HEK293 (cell line): ENCODE measurements around the gene NCF2.

Experiments
- CTCF ChIA-PET: fragments of 350-600 bp; formaldehyde crosslinking; extraction: SDS; loops from one replicate; lab custom pipeline; 2021; ENCODE audit warnings: antibody characterized with exemption; lab: Yijun Ruan, JAX
- POLR2A ChIA-PET: fragments of 300-600 bp; formaldehyde crosslinking; extraction: SDS; loops from one replicate; lab custom pipeline; 2020; ENCODE audit warnings: antibody characterized with exemption, inconsistent platforms; lab: Yijun Ruan, JAX
- H3K27ac ChIP-seq: fragments of 200-500 bp; sonication (Bioruptor generic); 2 replicates; pipeline ENCODE4 v1.5.1; 2014; ENCODE audit warnings: low read depth, low read length, control low read depth, inconsistent platforms; ENCODE audit errors: extremely low read depth
- H3K36me3 ChIP-seq, 2 experiments: fragments of 200-500 bp in 1 of 2; sonication (Bioruptor generic) in 1 of 2; 1 replicate in 1 of 2; 2 replicates in 1 of 2; pipeline ENCODE4 v1.5.1; 2014 to 2017; ENCODE audit warnings: inconsistent platforms in 2 of 2, low read length in 2 of 2; ENCODE audit not compliant: control insufficient read depth in 2 of 2, insufficient read depth in 1 of 2
- H3K4me1 ChIP-seq: fragments of 200-500 bp; sonication (Bioruptor generic); 2 replicates; pipeline ENCODE4 v1.5.1; 2014; ENCODE audit warnings: mild to moderate bottlenecking, low read length, inconsistent platforms; ENCODE audit not compliant: control insufficient read depth, insufficient read depth
- H3K4me3 ChIP-seq: 2 replicates; pipeline ENCODE4 v1.5.1; 2011; ENCODE audit warnings: low read depth, mild to moderate bottlenecking, control low read depth, low read length, moderate library complexity
- H3K9me3 ChIP-seq: fragments of 200-500 bp; sonication (Bioruptor generic); 2 replicates; pipeline ENCODE4 v1.5.1; 2014; ENCODE audit warnings: low read depth, low read length, inconsistent platforms; ENCODE audit not compliant: control insufficient read depth, insufficient read depth
- GFI1B ChIP-seq: fragments of 450-650 bp; formaldehyde crosslinking; IDR thresholded peaks from 2 replicates; pipeline ENCODE4 v1.5.1; 2016; ENCODE audit warnings: missing biosample characterization, missing genetic modification characterization
- HOXD13 ChIP-seq: sonication (generic); formaldehyde crosslinking; IDR thresholded peaks from 2 replicates; pipeline ENCODE4 v1.8.0; 2022; ENCODE audit warnings: missing genetic modification reagents, borderline replicate concordance
- KLF1 ChIP-seq: fragments of 450-650 bp; formaldehyde crosslinking; IDR thresholded peaks from 2 replicates; pipeline ENCODE4 v1.5.1; 2016; ENCODE audit warnings: missing biosample characterization, missing genetic modification characterization
- KLF16 ChIP-seq: fragments of 450-650 bp; formaldehyde crosslinking; IDR thresholded peaks from 2 replicates; pipeline ENCODE4 v1.5.1; 2017; ENCODE audit warnings: missing biosample characterization, missing genetic modification characterization
- SALL2 ChIP-seq: fragments of 450-650 bp; formaldehyde crosslinking; IDR thresholded peaks from 2 replicates; pipeline ENCODE4 v1.5.0; 2017; ENCODE audit warnings: missing biosample characterization, mild to moderate bottlenecking, missing genetic modification characterization, borderline replicate concordance
- SP3 ChIP-seq: fragments of 450-650 bp; formaldehyde crosslinking; IDR thresholded peaks from 2 replicates; pipeline ENCODE4 v1.5.1; 2016; ENCODE audit warnings: missing biosample characterization, missing genetic modification characterization
- SP7 ChIP-seq: fragments of 450-650 bp; formaldehyde crosslinking; IDR thresholded peaks from 2 replicates; pipeline ENCODE4 v1.5.1; 2016; ENCODE audit warnings: missing biosample characterization, missing genetic modification characterization
- YY2 ChIP-seq: fragments of 450-650 bp; formaldehyde crosslinking; IDR thresholded peaks from 2 replicates; pipeline ENCODE4 v1.5.1; 2016; ENCODE audit warnings: missing biosample characterization, missing genetic modification characterization
- ZFP3 ChIP-seq: fragments of 450-650 bp; formaldehyde crosslinking; IDR thresholded peaks from 2 replicates; pipeline ENCODE4 v1.5.1; 2016; ENCODE audit warnings: low read depth, missing biosample characterization, missing genetic modification characterization
- ZFP37 ChIP-seq: fragments of 450-650 bp; formaldehyde crosslinking; IDR thresholded peaks from 2 replicates; pipeline ENCODE4 v1.5.1; 2016; ENCODE audit warnings: missing biosample characterization, missing genetic modification characterization
- ZFP41 ChIP-seq: fragments of 450-650 bp; formaldehyde crosslinking; IDR thresholded peaks from 2 replicates; pipeline ENCODE4 v1.5.1; 2016; ENCODE audit warnings: missing biosample characterization, missing genetic modification characterization, borderline replicate concordance
- ZNF132 ChIP-seq: fragments of 450-650 bp; formaldehyde crosslinking; IDR thresholded peaks from 2 replicates; pipeline ENCODE4 v1.5.1; 2017; ENCODE audit warnings: missing biosample characterization, missing genetic modification characterization, borderline replicate concordance
- ZNF2 ChIP-seq: fragments of 450-650 bp; formaldehyde crosslinking; IDR thresholded peaks from 2 replicates; pipeline ENCODE4 v1.5.1; 2016; ENCODE audit warnings: missing biosample characterization, missing genetic modification characterization
- ZNF202 ChIP-seq: fragments of 450-650 bp; formaldehyde crosslinking; IDR thresholded peaks from 2 replicates; pipeline ENCODE4 v1.5.1; 2016; ENCODE audit warnings: missing biosample characterization, missing genetic modification characterization, borderline replicate concordance
- ZNF221 ChIP-seq: fragments of 450-650 bp; formaldehyde crosslinking; IDR thresholded peaks from 2 replicates; pipeline ENCODE4 v1.5.1; 2017; ENCODE audit warnings: missing biosample characterization, missing genetic modification characterization, borderline replicate concordance
- ZNF302 ChIP-seq: fragments of 450-650 bp; formaldehyde crosslinking; IDR thresholded peaks from 2 replicates; pipeline ENCODE4 v1.5.1; 2016; ENCODE audit warnings: missing biosample characterization, missing genetic modification characterization, low read depth
- ZNF311 ChIP-seq: fragments of 450-650 bp; formaldehyde crosslinking; IDR thresholded peaks from 2 replicates; pipeline ENCODE4 v1.5.1; 2017; ENCODE audit warnings: missing biosample characterization, missing genetic modification characterization, borderline replicate concordance
- ZNF433 ChIP-seq: fragments of 450-650 bp; formaldehyde crosslinking; IDR thresholded peaks from 2 replicates; pipeline ENCODE4 v1.5.1; 2016; ENCODE audit warnings: missing biosample characterization, missing genetic modification characterization, low read depth
- ZNF544 ChIP-seq: fragments of 450-650 bp; formaldehyde crosslinking; IDR thresholded peaks from 2 replicates; pipeline ENCODE4 v1.5.0; 2017; ENCODE audit warnings: missing biosample characterization, missing genetic modification characterization
- ZNF560 ChIP-seq: fragments of 450-650 bp; formaldehyde crosslinking; IDR thresholded peaks from 2 replicates; pipeline ENCODE4 v1.5.1; 2017; ENCODE audit warnings: missing biosample characterization, missing genetic modification characterization, borderline replicate concordance
- ZNF561 ChIP-seq: fragments of 450-650 bp; IDR thresholded peaks from 2 replicates; pipeline ENCODE4 v1.5.1; 2018; ENCODE audit warnings: missing biosample characterization, missing genetic modification characterization, borderline replicate concordance
- ZNF571 ChIP-seq: fragments of 450-650 bp; formaldehyde crosslinking; IDR thresholded peaks from 2 replicates; pipeline ENCODE4 v1.5.0; 2017; ENCODE audit warnings: missing biosample characterization, missing genetic modification characterization
- ZNF585B ChIP-seq: fragments of 450-650 bp; formaldehyde crosslinking; IDR thresholded peaks from 2 replicates; pipeline ENCODE4 v1.5.1; 2016; ENCODE audit warnings: missing biosample characterization, missing genetic modification characterization
- ZNF621 ChIP-seq: fragments of 450-650 bp; formaldehyde crosslinking; IDR thresholded peaks from 2 replicates; pipeline ENCODE4 v1.5.1; 2017; ENCODE audit warnings: missing biosample characterization, missing genetic modification characterization
- ZNF837 ChIP-seq: fragments of 450-650 bp; formaldehyde crosslinking; IDR thresholded peaks from 2 replicates; pipeline ENCODE4 v1.5.1; 2016; ENCODE audit warnings: missing biosample characterization, missing genetic modification characterization
- ZNF843 ChIP-seq: fragments of 450-650 bp; formaldehyde crosslinking; IDR thresholded peaks from 2 replicates; pipeline ENCODE4 v1.5.1; 2016; ENCODE audit warnings: missing biosample characterization, missing genetic modification characterization
- TF ChIP-seq, protein P1 (sequence below): fragments of 450-650 bp; formaldehyde crosslinking; IDR thresholded peaks from 2 replicates; pipeline ENCODE4 v1.5.1; 2016; ENCODE audit warnings: missing biosample characterization, missing genetic modification characterization
- TF ChIP-seq, protein P2 (sequence below): fragments of 450-650 bp; formaldehyde crosslinking; conservative IDR thresholded peaks from 2 replicates; pipeline ENCODE4 v1.5.1; 2016; ENCODE audit warnings: low read depth, missing biosample characterization, missing genetic modification characterization
- TF ChIP-seq, protein P3 (sequence below): fragments of 450-650 bp; formaldehyde crosslinking; IDR thresholded peaks from 2 replicates; pipeline ENCODE4 v1.5.1; 2016; ENCODE audit warnings: missing biosample characterization, missing genetic modification characterization, low read depth

The NCF2 gene

DNA sequence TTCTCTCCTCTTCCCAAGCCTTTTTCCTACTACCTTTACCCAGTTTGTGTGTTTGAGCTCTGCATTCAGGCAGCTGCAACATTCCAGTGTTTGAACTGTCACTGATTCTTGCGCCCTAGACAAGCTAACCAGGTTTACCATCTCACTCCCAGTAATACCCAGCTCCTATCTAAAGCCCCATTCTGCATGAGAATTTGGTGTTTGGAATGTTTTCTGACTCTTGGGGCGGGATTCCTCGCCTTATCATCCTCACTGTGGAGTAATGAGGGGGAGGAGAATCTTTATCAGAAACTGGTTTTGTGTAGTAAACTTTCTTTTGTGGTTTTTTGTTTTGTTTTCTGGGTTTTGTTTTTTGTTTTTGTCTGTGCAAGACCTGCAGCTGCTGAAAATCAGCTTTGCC is 36.5 kb downstream of the NCF2 start:
- Histone ChIP-seq H3K27ac (no peak overlapping the region), H3K4me1 (no peaks in the 10 kb centered on the region), H3K36me3 (peaks cover 23 to 59% of the 10 kb centered on the region in 2 experiments), H3K9me3 (no peaks in the 10 kb centered on the region), H3K4me3 (no peak overlapping the region)
- CTCF ChIA-PET = interaction anchor here (0.6 kb wide), 2 partner anchors 51 to 69 kb away, joined by 3 read pairs; no protein-coding TSS in a partner anchor
- POLR2A ChIA-PET = interaction anchor here (0.9 to 1.0 kb wide), 2 partner anchors 9 to 15 kb away, joined by 3 to 4 read pairs; no protein-coding TSS in a partner anchor
- TF ChIP-seq HOXD13 (CRISPR knock-in tag) = no peak
- TF ChIP-seq ZNF202 (tag by site-specific recombination) = no peak
- no peak for TF ChIP-seq SP7 (tag by site-specific recombination)
- TF ChIP-seq, protein P1, sequence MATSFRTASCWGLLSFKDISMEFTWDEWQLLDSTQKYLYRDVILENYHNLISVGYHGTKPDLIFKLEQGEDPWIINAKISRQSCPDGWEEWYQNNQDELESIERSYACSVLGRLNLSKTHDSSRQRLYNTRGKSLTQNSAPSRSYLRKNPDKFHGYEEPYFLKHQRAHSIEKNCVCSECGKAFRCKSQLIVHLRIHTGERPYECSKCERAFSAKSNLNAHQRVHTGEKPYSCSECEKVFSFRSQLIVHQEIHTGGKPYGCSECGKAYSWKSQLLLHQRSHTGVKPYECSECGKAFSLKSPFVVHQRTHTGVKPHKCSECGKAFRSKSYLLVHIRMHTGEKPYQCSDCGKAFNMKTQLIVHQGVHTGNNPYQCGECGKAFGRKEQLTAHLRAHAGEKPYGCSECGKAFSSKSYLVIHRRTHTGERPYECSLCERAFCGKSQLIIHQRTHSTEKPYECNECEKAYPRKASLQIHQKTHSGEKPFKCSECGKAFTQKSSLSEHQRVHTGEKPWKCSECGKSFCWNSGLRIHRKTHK = no peak
- no peak for TF ChIP-seq ZNF585B (tag by site-specific recombination)
- TF ChIP-seq ZNF544 (tag by site-specific recombination) = no peak
- no peak for TF ChIP-seq ZNF221 (tag by site-specific recombination)
- no peak for TF ChIP-seq SALL2 (tag by site-specific recombination)
- TF ChIP-seq ZNF837 (tag by site-specific recombination) = no peak
- TF ChIP-seq YY2 (tag by site-specific recombination) = no peak
- TF ChIP-seq ZNF2 (tag by site-specific recombination) = no peak

DNA sequence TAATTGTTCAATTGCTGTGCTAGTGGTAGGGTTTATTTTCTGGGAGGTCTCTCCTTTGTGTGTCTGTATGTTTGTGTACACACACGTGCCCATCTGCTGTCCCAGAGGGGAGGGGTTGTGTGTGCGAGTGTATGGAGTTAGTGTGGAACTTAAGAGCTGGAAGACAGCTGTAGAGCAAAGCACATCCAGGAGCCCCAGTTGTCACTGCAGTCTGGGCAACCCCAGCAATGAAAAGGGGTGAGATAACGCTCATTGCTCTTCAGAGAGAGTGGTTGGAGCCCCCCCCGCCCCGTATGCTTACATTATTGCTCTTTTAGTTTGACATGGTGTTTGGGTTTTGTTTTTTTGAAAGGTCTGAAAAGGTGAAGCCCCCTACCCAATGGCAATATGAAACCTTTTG is 36.9 kb downstream of the NCF2 start:
- no peaks in the 10 kb centered on the region for H3K4me1 ChIP-seq
- H3K9me3 ChIP-seq = no peaks in the 10 kb centered on the region
- no peak overlapping the region for H3K27ac ChIP-seq
- no peak overlapping the region for H3K4me3 ChIP-seq
- ChIA-PET POLR2A (interaction anchor here (0.9 kb wide), 1 partner anchor 14 kb away, joined by 4 read pairs; no protein-coding TSS in a partner anchor), CTCF (interaction anchor here (0.6 kb wide), 1 partner anchor 70 kb away, joined by 3 read pairs; no protein-coding TSS in a partner anchor)
- peaks cover 23 to 64% of the 10 kb centered on the region in 2 experiments for H3K36me3 ChIP-seq
- no peak for TF ChIP-seq KLF16 (tag by site-specific recombination)
- no peak for TF ChIP-seq ZFP3 (tag by site-specific recombination)
- TF ChIP-seq ZFP41 = no peak
- TF ChIP-seq ZNF621 (tag by site-specific recombination) = no peak
- no peak for TF ChIP-seq ZNF433 (tag by site-specific recombination)
- TF ChIP-seq ZNF302 = no peak
- TF ChIP-seq GFI1B = no peak
- no peak for TF ChIP-seq ZNF571
- TF ChIP-seq KLF1 (tag by site-specific recombination) = no peak
- TF ChIP-seq, protein P2, sequence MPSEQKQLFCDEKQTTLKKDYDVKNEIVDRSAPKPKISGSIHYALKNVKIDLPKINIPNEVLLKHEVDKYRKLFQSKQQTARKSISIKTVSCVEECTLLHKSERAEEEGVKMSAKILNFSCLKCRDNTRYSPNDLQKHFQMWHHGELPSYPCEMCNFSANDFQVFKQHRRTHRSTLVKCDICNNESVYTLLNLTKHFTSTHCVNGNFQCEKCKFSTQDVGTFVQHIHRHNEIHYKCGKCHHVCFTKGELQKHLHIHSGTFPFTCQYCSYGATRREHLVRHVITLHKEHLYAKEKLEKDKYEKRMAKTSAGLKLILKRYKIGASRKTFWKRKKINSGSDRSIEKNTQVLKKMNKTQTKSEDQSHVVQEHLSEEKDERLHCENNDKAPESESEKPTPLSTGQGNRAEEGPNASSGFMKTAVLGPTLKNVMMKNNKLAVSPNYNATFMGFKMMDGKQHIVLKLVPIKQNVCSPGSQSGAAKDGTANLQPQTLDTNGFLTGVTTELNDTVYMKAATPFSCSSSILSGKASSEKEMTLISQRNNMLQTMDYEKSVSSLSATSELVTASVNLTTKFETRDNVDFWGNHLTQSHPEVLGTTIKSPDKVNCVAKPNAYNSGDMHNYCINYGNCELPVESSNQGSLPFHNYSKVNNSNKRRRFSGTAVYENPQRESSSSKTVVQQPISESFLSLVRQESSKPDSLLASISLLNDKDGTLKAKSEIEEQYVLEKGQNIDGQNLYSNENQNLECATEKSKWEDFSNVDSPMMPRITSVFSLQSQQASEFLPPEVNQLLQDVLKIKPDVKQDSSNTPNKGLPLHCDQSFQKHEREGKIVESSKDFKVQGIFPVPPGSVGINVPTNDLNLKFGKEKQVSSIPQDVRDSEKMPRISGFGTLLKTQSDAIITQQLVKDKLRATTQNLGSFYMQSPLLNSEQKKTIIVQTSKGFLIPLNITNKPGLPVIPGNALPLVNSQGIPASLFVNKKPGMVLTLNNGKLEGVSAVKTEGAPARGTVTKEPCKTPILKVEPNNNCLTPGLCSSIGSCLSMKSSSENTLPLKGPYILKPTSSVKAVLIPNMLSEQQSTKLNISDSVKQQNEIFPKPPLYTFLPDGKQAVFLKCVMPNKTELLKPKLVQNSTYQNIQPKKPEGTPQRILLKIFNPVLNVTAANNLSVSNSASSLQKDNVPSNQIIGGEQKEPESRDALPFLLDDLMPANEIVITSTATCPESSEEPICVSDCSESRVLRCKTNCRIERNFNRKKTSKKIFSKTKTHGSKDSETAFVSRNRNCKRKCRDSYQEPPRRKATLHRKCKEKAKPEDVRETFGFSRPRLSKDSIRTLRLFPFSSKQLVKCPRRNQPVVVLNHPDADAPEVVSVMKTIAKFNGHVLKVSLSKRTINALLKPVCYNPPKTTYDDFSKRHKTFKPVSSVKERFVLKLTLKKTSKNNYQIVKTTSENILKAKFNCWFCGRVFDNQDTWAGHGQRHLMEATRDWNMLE (tag by site-specific recombination) = no peak
- no peak for TF ChIP-seq ZFP37
- no peak for TF ChIP-seq ZNF132 (tag by site-specific recombination)
- TF ChIP-seq ZNF561 (tag by site-specific recombination) = no peak
- no peak for TF ChIP-seq ZNF843 (tag by site-specific recombination)
- no peak for TF ChIP-seq ZNF311 (tag by site-specific recombination)
- TF ChIP-seq, protein P3, sequence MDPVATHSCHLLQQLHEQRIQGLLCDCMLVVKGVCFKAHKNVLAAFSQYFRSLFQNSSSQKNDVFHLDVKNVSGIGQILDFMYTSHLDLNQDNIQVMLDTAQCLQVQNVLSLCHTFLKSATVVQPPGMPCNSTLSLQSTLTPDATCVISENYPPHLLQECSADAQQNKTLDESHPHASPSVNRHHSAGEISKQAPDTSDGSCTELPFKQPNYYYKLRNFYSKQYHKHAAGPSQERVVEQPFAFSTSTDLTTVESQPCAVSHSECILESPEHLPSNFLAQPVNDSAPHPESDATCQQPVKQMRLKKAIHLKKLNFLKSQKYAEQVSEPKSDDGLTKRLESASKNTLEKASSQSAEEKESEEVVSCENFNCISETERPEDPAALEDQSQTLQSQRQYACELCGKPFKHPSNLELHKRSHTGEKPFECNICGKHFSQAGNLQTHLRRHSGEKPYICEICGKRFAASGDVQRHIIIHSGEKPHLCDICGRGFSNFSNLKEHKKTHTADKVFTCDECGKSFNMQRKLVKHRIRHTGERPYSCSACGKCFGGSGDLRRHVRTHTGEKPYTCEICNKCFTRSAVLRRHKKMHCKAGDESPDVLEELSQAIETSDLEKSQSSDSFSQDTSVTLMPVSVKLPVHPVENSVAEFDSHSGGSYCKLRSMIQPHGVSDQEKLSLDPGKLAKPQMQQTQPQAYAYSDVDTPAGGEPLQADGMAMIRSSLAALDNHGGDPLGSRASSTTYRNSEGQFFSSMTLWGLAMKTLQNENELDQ (tag by site-specific recombination) = no peak
- TF ChIP-seq ZNF560 = no peak
- TF ChIP-seq SP3 (tag by site-specific recombination) = no peak
